WTC11 (cell line): ENCODE measurements around the gene POU3F1. TPM values are rescaled to one million over a fixed set of nuclear protein-coding genes. Genes with fewer than 3 reads are reported as not detected.

Experiments
- ATAC-seq: fragments of 200-7000 bp; cut with Tn5 transposase; 2 replicates; pipeline ENCODE4 v1.10.0; 2021; ENCODE audit warnings: mild to moderate bottlenecking, moderate library complexity
- CTCF ChIA-PET: fragments of 300-600 bp; sonication (Branson Sonifier 250); formaldehyde crosslinking; loops from one replicate; lab custom pipeline; 2021; ENCODE audit warnings: antibody characterized with exemption; lab: Charles Lee
- POLR2A ChIA-PET: fragments of 350-600 bp; sonication (Branson Sonifier 250); formaldehyde crosslinking; loops from one replicate; lab custom pipeline; 2021; ENCODE audit warnings: antibody characterized with exemption; lab: Charles Lee
- DNase-seq: peaks from one replicate; pipeline ENCODE4 v3.0.0; 2021; ENCODE audit warnings: low spot score
- H3K27ac Mint-ChIP-seq: 2 replicates; pipeline ENCODE4 v1.8.0; 2021; ENCODE audit warnings: mixed read lengths
- H3K27me3 Mint-ChIP-seq: 2 replicates; pipeline ENCODE4 v1.8.0; 2021; ENCODE audit warnings: low read depth, mild to moderate bottlenecking, moderate library complexity, mixed read lengths
- H3K36me3 Mint-ChIP-seq: 2 replicates; pipeline ENCODE4 v1.8.0; 2021; ENCODE audit warnings: mixed read lengths
- H3K4me1 Mint-ChIP-seq: 2 replicates; pipeline ENCODE4 v1.8.0; 2022; ENCODE audit warnings: mixed read lengths
- H3K4me3 Mint-ChIP-seq: 2 replicates; pipeline ENCODE4 v1.8.0; 2021; ENCODE audit warnings: mild to moderate bottlenecking, moderate library complexity, mixed read lengths
- H3K9me3 Mint-ChIP-seq: 2 replicates; pipeline ENCODE4 v1.8.0; 2021; ENCODE audit warnings: mixed read lengths
- AFF4 ChIP-seq: sonication (generic); formaldehyde crosslinking; IDR thresholded peaks from 2 replicates; pipeline ENCODE4 v1.8.1; 2023; ENCODE audit warnings: mild to moderate bottlenecking, missing genetic modification reagents, borderline replicate concordance
- AR ChIP-seq: fragments of 250-450 bp; sonication (Bioruptor Pico); IDR thresholded peaks from 2 replicates; pipeline ENCODE4 v1.9.0; 2021; ENCODE audit warnings: mild to moderate bottlenecking
- ATF3 ChIP-seq: sonication (generic); formaldehyde crosslinking; conservative IDR thresholded peaks from 2 replicates; pipeline ENCODE4 v1.8.1; 2022; ENCODE audit warnings: mild to moderate bottlenecking, missing genetic modification reagents
- CBFB ChIP-seq: sonication (generic); formaldehyde crosslinking; IDR thresholded peaks from 2 replicates; pipeline ENCODE4 v1.8.1; 2022; ENCODE audit warnings: mild to moderate bottlenecking, low read depth, missing genetic modification reagents
- CREM ChIP-seq: sonication (generic); formaldehyde crosslinking; IDR thresholded peaks from 2 replicates; pipeline ENCODE4 v1.8.1; 2022; ENCODE audit warnings: mild to moderate bottlenecking, missing genetic modification reagents, moderate library complexity
- CTCF ChIP-seq: fragments of 200-600 bp; IDR thresholded peaks from 2 replicates; pipeline ENCODE4 v1.8.0; 2022; ENCODE audit warnings: antibody characterized with exemption
- FOXK1 ChIP-seq: sonication (generic); formaldehyde crosslinking; IDR thresholded peaks from 2 replicates; pipeline ENCODE4 v1.8.0; 2022; ENCODE audit warnings: mild to moderate bottlenecking, moderate library complexity, missing genetic modification reagents
- IRF1 ChIP-seq: sonication (generic); formaldehyde crosslinking; IDR thresholded peaks from 2 replicates; pipeline ENCODE4 v1.8.0; 2023; ENCODE audit warnings: missing genetic modification reagents
- MAX ChIP-seq: sonication (generic); formaldehyde crosslinking; IDR thresholded peaks from 2 replicates; pipeline ENCODE4 v1.8.0; 2022; ENCODE audit warnings: mild to moderate bottlenecking, missing genetic modification reagents
- MXD4 ChIP-seq: fragments of 250-450 bp; sonication (Bioruptor Pico); IDR thresholded peaks from 2 replicates; pipeline ENCODE4 v1.8.0; 2021; ENCODE audit warnings: mild to moderate bottlenecking, moderate library complexity, borderline replicate concordance
- NFYB ChIP-seq: sonication (generic); formaldehyde crosslinking; conservative IDR thresholded peaks from 2 replicates; pipeline ENCODE4 v1.8.0; 2022; ENCODE audit warnings: low read depth, missing genetic modification reagents
- TCF7 ChIP-seq: sonication (generic); formaldehyde crosslinking; IDR thresholded peaks from 2 replicates; pipeline ENCODE4 v1.8.0; 2022; ENCODE audit warnings: mild to moderate bottlenecking, low read depth, missing genetic modification reagents, moderate library complexity
- TEAD4 ChIP-seq: sonication (generic); formaldehyde crosslinking; IDR thresholded peaks from 2 replicates; pipeline ENCODE4 v1.8.0; 2022; ENCODE audit warnings: mild to moderate bottlenecking, missing genetic modification reagents
- ZBTB43 ChIP-seq: sonication (generic); formaldehyde crosslinking; IDR thresholded peaks from 2 replicates; pipeline ENCODE4 v1.8.1; 2023; ENCODE audit warnings: mild to moderate bottlenecking, missing genetic modification reagents
- ZNF138 ChIP-seq: sonication (generic); formaldehyde crosslinking; conservative IDR thresholded peaks from 2 replicates; pipeline ENCODE4 v1.8.1; 2022; ENCODE audit warnings: mild to moderate bottlenecking, moderate library complexity, missing genetic modification reagents
- ZNF317 ChIP-seq: sonication (generic); formaldehyde crosslinking; IDR thresholded peaks from 2 replicates; pipeline ENCODE4 v1.8.1; 2023; ENCODE audit warnings: low read depth, mild to moderate bottlenecking, moderate library complexity, missing genetic modification reagents, borderline replicate concordance
- ZNF396 ChIP-seq: fragments of 250-450 bp; sonication (Bioruptor Pico); IDR thresholded peaks from 2 replicates; pipeline ENCODE4 v1.8.0; 2021; ENCODE audit warnings: mild to moderate bottlenecking, moderate library complexity, borderline replicate concordance
- ZNF425 ChIP-seq: fragments of 250-450 bp; sonication (Bioruptor Pico); conservative IDR thresholded peaks from 2 replicates; pipeline ENCODE4 v1.9.0; 2021; ENCODE audit warnings: mild to moderate bottlenecking
- ZNF671 ChIP-seq: fragments of 250-450 bp; sonication (Bioruptor Pico); IDR thresholded peaks from 2 replicates; pipeline ENCODE4 v1.8.0; 2021; ENCODE audit warnings: mild to moderate bottlenecking
- total RNA-seq: library from RNA; stranded (reverse); gene quantifications from 3 replicates; pipeline ENCODE4 v1.2.3, GENCODE V29; 2021

Gene POU3F1
- total RNA-seq, 1 experiment from 2014 or later, result 18.9 TPM

GRCh38 chr1:38072858-38073257 lies 26.3 kb upstream of the POU3F1 start:
- ChIA-PET POLR2A (no interaction called here), CTCF (interaction anchor here (0.6 to 4.7 kb wide), 19 partner anchors 10 to 430 kb away, joined by 3 to 90 read pairs (median 12); partner anchors contain the start of gene POU3F1)
- no peak for DNase-seq
- Mint-ChIP-seq H3K27ac (peak overlapping the region; percentile 87), H3K9me3 (no peaks in the 10 kb centered on the region), H3K36me3 (no peaks in the 10 kb centered on the region), H3K4me3 (no peak overlapping the region), H3K27me3 (no peaks in the 10 kb centered on the region), H3K4me1 (peaks cover 56% of the 10 kb centered on the region)
- TF ChIP-seq AFF4 (CRISPR knock-in tag) (no peak), TCF7 (no peak), CREM (CRISPR knock-in tag) (no peak), ZNF317 (CRISPR knock-in tag) (no peak), MXD4 (no peak), ZNF671 (no peak), ZNF138 (no peak), MAX (no peak), AR (no peak)
- ATAC-seq, result no peak

- no peaks in the 10 kb centered on the region for H3K36me3 Mint-ChIP-seq
- CTCF ChIA-PET, result interaction anchor here (0.6 to 4.7 kb wide), 54 partner anchors 9 to 747 kb away, joined by 3 to 90 read pairs (median 4); partner anchors contain the start of gene POU3F1
- no peaks in the 10 kb centered on the region for H3K9me3 Mint-ChIP-seq
- H3K4me3 Mint-ChIP-seq, result no peak overlapping the region
- no peaks in the 10 kb centered on the region for H3K27me3 Mint-ChIP-seq
- ATAC-seq (peak; percentile 83), DNase-seq (no peak)
- H3K4me1 Mint-ChIP-seq, result peaks cover 55% of the 10 kb centered on the region
- no peak overlapping the region for H3K27ac Mint-ChIP-seq
- POLR2A ChIA-PET, result interaction anchor here (0.6 to 0.7 kb wide), 2 partner anchors 9 to 23 kb away, joined by 3 to 4 read pairs; no protein-coding TSS in a partner anchor
- no peak for TF ChIP-seq ZNF425 (CRISPR knock-in tag)
- TF ChIP-seq NFYB (CRISPR knock-in tag), result no peak
- no peak for TF ChIP-seq FOXK1
- no peak for TF ChIP-seq CTCF
- no peak for TF ChIP-seq TEAD4
- TF ChIP-seq IRF1 (CRISPR knock-in tag), result no peak
- no peak for TF ChIP-seq ATF3 (CRISPR knock-in tag)
- no peak for TF ChIP-seq CBFB (CRISPR knock-in tag)
- no peak for TF ChIP-seq ZBTB43 (CRISPR knock-in tag)
- TF ChIP-seq ZNF396 (CRISPR knock-in tag), result no peak
Observed at GRCh38 chr1:38071312-38072256, 25.0 kb upstream of the POU3F1 start.
